Hindlimb muscle (tissue), 1 donor: Measurements from ENCODE around the gene CAMK1D. TPM values are rescaled to one million over a fixed set of nuclear protein-coding genes. Genes with fewer than 3 reads are reported as not detected.
"Not testable (repeated sequence)": the region's sequence is repeated elsewhere in the genome, so short reads cannot be mapped to it uniquely, and the experiment has no call there.

ENCODE experiments used
- DNase-seq: peaks from one replicate; pipeline ENCODE4 v3.0.0-alpha.2; 2013
- polyA plus RNA-seq: library from polyadenylated mRNA; unstranded; fragments of 120-200 nt; gene quantifications from one replicate; pipeline ENCODE4 v1.2.1, GENCODE V29; 2013; ENCODE audit not compliant: insufficient read length

CAMK1D gene
- polyA plus RNA-seq, 1 donor, result 2.9 TPM

DNA sequence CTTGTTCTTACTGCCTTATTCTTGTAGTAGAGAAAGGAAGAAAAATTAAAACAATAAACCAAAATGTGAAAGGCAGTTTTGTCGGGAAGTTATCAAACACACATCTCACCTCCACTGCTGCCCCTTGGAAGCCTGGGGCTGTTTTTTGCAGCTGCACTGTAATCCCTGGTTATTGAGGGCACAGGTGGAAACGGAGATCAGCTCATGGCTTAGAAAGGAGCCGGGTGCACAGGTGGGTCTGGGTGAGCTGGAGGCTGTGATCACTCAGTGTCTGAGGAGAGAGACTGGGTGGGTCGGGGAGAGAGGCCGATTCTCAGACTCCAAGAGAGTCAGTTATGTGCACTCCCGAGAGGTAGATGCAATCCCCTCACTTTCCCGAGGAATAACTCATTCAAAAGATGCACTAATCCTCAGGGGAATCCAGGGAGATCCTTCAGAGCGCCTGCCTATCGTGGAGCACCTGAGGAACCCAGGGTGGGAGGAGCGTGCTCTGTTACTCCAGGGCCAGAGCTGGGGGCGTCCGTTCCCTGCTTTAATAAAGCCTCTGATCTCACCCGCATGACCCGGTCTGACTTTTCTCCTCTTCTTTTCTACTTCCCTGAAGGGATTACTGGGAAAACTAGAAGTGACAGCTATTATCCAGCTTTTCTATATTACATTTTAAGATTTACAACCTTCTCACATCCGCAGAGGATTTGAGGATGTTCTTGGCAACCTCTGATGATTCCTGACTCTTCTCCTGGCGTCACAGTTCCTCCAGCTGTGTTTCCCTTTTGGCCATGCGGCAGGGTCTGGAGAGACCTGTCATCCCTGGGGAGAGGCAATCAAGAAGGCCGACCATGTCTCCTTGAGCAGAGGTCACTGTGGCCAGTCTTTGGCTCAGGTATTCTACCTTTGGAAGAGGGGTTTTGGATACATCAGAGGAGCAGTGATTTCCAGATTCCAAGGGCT, 82.1 kb downstream of the CAMK1D start:
- DNase-seq, result peak; percentile 41

DNA sequence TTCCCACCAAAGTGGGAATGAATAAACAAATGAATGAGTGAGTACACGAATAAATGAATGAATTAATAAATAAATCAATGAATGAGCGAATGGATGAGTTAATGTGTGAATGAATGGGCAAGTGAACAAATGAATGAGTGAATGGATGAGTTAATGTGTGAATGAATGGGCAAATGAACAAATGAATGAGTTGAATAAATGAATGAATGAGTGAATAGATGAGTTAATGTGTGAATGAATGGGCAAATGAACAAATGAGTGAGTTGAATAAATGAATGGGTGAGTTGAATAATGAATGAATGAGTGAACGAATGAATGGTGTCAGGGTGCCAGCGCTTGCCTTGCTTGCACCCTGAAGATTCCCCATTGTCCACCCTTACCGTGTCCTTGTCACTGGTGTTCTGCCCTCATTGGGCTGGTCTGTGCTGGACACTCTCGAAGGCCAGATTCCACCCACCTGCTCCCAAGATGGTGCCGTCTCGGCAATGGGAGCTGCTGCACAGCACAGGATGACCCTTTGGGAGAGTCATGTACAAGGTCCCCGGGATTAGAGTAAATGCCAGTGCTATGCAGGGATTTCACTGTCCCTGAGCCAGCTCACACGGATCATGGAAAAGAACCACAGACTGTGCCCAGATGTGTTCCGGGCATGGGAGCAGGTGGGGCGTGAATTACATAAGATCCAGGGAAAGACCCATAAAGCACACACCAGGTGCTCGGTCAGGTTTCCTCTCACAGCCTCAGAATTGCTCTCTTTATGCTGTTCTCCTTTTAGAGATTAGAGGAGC, 83.2 kb downstream of the CAMK1D start:
- DNase-seq, result no peak

DNA sequence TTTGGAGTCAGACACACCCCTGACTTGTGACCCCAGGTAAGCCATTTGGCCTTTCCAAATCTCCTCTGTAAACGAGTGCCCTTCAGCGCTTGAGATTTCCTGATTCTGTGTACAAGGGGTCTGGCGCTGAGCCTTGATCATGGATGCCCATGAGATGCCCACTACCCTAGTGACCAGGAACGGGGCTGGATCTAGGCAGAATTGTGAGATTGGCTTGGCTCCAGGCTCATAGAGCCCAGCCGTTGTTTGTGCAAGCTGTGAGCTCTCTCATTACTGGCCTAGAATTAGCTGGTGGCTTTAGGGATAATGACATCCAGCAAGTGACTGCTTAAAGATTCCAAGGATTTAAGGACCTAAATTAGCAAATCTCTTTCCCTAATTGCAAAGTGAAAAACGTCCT, 84.9 kb downstream of the CAMK1D start:
- DNase-seq, result no peak

DNA sequence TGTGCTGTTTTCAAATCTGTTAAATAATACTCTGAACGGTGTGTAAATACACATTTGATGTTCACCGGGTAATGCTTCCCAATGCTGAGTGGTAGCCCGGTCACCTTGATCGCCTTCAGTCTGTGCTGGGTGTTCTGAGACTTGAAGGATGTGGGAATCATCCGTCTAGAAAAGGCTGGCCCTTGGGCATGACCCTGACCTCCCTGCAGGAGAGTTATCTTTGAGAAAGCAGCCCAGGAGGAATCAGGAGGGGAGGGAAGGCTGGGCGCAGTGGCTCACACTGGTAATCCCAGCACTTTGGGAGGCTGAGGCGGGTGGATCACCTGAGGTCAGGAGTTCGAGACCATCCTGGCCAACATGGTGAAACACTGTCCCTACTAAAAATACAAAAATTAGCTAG, 85.3 kb downstream of the CAMK1D start:
- not testable (repeated sequence) for DNase-seq

DNA sequence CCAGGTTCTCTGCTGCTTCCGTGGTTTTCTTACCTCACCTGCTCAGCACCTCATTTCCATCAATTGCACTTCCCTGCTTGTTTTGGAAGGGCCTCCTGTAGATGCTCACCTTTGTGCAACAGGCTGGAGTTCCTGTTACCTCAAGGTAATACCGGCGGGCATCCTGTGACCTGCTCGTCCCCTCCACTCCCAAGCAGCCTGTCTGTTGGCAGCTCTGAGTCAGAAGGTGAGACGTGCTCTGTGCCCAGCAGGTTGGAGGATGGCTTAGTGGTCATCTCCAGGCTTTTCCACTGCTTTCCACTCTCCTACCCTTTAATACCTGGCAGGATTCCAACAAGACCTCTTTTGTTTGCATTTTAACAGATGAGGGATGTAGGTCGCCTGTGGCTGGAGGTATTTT, 86.0 kb downstream of the CAMK1D start:
- no peak for DNase-seq

DNA sequence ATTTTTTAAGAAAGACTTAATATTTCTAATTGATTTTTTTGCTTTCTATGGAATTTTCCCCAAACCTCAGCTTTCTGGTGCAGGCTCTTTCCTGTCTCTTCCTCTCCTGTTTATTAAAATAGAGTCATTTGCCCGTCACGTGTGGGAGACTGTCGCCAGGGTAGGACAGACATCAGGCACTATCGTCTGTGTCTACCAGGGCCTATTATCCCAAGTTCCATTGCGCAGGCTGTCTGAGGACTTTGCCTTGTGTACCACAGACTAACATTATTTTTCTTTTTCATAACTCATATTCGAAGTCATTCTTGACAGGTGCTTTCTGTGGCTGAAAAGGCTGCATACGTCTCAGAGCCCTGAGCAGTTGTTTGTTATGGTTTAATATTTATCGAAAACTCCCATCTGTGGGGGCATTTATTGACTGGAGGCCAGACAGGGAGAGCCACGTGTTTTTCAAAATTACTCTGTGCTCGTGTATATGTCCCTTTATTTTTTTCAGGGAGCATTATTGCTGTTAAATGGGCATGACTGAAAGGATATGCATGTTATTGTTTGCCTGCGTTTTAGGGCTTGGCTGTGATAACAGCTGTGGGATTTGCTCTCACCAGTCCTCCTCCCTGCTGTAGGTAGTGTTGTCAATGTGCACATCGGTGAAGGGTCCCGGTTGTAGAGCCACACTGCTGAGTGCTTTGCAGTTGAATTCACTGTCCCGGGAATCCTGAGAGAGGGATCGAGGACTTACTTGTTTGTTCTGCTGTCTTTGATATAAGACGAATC, 89.8 kb downstream of the CAMK1D start:
- no peak for DNase-seq

DNA sequence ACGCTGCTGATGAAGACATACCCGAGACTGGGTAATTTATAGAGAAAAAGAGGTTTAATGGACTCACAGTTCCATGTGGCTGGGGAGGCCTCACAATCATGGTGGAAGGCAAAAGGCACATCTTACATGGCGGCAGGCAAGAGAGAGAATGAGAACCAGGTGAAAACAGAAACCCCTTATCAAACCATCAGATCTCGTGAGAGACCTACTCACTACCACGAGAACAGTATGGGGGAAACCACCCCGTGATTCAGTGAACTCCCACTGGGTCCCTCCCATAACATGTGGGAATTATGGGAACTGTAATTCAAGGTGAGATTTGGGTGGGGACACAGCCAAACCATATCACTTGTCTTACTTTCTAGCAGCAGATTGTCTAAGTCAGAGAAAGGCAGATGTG, 90.4 kb downstream of the CAMK1D start:
- DNase-seq, result not testable (repeated sequence)

DNA sequence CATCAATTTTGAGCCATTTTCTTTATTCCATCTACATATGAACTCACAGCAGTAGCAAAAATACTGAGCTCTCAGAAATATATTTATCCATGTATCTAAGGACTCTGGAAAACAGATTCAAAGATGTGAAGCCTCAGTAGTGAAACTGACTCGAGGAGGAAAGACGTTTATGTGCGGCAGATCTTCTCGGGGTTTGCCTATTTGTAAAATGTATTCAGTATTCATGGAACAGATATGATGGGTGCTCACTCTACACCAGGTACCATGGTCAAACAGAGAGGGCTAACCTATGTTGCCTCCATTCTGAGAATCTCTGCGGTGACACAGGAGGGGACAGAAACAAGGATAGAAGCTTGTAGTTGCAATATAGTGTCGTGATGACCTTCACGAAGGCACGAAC, 93.7 kb downstream of the CAMK1D start:
- no peak for DNase-seq

DNA sequence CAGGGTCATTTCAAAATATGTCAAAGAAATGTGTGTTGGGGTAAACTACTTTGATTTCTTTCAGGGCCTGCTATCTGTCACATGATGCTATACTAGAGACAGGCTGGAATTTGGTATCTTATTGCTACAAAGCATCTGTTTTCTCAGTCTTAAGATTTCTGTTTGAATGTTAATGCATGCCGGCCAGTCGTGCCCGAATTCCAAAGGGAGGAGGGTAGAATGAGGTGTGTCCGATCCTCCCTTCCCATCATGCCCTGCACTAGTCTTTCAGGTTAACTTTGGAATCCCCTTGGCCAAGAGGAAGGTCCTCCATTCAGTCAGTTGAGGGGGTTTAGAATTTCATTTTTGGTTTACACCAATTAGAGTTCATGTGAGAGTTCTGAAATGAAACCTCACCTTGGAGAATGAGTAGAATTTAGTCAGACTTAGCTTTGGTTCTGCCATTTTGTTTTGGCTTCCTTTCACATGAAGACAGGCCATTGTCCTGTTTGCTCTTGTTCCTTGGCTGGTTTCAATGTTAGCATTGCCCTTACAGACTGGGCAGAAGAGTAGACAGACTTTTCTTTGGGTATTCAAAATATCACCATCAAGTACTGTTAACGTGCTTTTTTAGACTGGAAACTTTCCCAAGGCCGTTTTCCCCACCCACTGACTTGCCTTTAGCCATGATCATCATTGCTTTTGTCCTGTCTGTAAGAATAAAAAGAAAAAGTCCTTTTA, 95.8 kb downstream of the CAMK1D start:
- DNase-seq, result no peak

DNA sequence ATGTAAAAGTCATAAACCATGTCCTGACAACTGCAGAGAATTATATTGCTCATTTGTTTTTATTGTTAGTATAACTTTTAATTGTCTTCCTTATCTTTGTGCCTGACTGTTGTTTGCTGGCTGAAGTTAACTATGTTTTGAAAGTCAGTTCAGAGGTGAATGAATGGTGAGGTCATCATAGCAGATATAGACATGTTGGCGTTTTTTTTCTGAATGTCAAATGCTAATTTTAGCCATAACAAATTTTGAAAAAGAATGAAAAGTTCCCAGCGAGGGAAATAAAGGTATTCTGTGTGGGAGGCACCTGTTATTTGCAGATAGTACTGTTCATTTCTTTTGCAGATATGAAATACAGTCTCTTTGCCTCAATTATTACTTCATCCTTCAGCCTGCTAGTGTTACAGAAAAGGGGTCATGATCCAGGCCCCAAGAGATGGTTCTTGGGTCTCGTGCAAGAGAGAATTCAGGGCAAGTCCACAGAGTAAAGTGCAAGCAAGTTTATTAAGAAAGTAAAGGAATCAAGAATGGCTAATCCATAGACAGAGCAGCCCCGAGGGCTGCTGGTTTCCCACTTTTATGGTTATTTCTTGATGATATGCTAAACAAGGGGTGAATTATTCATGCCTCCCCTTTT, 96.5 kb downstream of the CAMK1D start:
- DNase-seq, result no peak

DNA sequence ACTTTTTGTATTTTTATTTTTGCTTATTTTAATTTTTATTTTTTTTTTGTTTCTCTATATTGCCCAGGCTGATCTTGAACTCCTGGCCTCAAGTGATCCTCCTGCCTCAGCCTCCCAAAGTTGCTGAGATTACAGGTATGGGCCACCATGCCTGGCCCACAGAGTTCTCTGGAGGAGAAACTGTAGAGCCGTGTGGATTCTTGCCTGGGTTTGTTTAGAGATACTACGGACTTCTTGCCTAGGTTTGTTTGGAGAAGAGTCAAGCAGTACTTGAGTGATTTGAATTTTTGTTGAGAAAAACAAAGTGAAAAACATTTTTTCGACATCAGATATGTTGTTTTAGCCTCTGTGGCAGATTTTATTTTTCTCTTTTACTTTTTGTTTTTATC, 99.0 kb downstream of the CAMK1D start:
- no peak for DNase-seq

DNA sequence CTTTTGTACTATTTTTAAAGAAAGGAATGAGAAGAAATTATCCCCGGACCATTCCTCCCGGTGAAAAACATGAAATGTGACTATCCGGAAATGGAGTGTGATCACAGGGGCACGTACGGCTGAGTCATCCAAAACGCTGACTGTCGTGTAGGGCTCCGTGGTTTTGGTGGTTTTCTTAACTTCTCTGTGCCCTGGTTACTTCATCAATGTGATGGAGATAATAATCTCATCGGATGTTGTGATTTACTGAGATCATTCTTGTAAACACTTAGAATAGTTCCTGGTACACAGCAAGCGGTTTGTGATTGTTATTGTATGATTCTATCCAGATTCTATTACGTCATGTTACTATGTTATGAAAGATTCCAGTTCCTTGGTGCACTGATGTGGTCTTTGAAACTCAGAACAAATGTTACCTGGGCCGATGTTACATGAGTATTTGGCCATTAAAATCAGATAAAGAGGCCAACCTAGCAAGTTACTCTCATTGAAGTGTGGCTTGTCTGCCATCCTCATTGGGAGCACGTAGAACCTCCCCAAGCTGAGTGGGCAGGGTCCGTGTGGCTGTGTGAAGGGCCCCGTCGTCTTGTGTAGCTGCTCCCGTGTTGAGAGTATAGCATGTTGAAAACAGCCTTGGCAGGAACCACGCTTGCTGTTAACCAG, 99.5 kb downstream of the CAMK1D start:
- no peak for DNase-seq

DNA sequence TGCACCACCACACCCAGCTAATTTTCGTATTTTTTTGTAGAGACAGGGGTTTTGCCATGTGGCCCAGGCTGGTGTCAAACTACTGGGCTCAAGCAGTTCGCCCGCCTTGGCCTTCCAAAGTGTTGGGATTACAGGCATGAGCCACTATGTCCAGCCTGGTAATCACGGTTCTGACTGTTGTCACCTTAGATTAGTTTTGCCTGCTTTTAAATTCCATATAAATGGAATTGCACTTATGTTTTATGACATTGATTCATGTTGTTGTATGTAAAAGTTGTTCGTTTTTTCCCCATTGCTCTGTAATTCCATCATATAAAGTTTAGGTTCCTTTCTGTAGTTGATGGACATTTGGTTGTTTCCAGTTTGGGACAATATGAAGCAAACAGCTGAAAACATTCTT, 106.0 kb downstream of the CAMK1D start:
- no peak for DNase-seq

DNA sequence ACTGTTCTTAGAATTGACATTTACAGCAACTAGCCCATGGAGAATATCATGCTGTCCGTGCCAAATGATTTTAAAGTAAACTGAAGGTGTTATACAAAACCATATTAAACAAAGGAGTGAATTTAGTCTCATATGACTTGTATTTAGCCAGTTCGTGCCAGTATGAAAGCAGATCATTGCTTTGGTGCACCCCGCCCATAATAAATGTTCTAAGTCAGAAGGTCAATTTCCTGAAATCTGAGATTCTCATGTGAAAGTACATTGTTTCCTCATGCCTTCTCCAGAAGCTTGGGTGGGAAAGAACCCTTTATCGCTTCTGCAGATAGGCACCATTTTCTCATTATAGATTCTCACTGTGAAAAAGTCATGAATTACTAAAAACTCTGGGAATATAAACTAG, 106.4 kb downstream of the CAMK1D start:
- no peak for DNase-seq

DNA sequence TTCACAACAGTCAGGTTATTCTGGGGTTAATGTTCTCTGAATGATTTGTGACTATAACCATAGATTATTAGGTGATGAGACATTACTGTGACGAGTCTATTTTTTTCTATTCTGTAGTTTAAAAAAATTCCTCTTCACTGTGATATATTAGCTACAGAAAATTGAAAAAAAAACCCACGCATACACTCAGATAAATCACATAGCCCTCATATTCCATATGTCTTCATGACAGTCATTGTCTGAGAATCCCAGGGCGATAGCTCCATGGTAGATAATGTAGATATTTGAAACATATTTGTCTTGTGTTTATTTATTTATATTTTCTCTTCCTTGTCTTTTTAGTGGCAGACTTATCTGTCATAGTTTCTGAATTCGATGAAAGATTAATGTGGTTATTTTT, 110.0 kb downstream of the CAMK1D start:
- DNase-seq, result no peak

DNA sequence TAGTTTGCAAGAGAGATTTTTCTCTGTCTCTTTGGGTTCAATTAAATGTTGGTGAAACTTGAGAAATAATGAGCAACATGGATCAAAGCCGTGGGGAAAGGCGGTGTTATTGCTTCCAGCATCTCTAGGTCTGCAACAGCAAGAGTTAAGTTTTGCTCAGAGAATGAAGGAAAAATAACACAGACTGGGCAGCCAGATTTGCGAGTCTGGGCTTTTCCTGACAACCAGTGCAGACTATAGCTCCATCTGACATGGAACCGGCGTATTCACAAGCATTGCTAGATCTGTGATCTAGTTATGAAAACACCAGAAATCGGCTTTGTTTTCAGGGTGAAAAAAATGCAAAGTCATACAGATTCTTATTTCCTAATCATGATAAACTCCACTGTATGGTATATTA, 110.4 kb downstream of the CAMK1D start:
- DNase-seq, result no peak

DNA sequence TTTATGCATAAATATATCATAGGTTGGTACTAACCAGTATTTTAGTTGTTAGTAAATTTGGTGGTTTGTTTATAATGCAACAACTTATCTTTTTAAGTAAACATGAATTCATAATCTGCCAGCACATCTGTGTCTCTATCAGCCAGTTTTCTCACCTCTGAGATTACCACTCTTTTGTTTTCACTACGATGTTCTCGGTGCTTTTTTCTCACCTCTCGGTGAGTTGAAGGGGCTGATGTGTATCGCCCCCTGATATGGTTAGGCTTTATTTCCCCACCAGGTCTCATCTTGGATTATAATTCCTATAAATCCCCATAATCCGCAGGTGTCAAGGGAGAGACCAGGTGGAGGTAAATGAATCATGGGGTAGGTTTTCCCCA, 114.1 kb downstream of the CAMK1D start:
- DNase-seq, result no peak

DNA sequence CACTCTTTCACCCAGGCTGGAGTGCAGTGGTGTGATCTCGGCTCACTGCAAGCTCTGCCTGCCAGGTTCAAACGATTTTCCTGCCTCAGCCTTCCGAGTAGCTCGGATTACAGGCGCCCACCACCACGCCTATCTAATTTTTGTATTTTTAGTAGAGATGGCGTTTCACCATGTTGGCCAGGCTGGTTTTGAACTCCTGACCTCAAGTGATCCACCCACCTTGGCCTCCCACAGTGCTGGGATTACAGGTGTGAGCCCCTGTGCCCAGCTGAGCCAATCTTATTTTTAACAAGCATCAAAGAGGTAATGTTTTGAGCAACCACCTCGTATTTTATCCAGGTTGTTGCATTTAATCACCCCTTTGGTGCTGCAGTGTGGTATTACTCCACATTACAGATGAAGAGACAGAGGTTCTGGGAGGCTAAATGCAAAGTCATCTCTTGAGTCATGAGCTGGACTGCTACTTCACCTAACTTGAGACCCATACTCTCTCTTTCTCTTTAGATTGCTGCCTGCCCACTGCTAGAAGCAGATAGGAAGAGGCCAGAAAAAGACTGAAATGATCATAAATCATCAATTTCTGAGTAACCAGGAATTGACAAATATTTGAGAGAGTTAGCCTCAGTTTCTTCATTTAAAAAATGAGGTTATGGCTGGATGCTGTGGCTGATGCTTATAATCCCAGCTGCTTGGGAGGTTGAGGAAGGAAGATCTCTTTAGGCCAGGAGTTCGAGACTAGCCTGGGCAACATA, 116.2 kb downstream of the CAMK1D start:
- DNase-seq, result no peak

DNA sequence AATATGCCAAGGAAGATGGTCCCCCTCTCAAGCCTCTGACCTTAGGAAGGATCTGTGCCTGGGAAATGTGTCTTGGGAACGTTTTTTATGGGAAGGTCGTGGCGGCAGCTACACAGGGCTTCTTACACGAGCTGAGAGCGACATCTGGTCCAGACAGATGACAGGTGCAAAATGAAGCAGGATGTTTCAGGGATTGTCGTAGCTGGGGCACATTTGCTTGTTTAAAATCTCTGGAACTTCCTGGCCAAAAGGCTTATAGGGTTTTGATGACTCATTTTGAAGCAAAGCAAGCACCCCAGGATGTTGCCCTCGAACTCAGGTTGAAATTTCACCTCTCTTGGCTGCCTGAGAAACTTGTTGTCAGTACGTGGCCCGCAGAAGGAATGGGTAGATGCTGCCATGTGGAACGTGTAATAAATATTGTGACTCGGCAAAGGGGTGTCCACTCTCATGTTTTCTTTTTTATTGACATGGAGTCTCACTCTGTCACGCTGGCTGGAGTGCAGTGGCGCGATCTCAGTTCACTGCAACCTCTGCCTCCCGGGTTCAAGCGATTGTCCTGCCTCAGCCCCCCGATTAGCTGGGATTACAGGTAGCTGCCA, 117.5 kb downstream of the CAMK1D start:
- no peak for DNase-seq

DNA sequence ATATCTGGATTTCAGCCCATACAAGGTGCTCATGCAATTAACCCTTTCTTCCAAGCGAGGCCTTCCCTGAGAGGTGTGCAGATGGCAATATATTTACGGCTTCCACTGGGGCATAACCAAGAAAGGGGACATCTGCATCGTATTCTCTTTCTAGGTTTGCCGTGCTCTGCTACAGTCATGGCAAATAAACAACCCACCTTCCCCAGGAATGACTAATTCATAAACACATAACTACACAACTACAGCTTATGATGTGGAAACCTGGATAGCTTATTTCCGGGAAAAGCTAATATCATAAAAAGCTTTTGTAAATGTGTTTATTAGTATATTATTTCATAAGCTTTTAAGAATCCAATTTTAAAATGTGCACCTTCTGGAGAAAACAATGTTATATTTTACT, 120.0 kb downstream of the CAMK1D start:
- DNase-seq, result no peak
